Fibroblast of lung (primary cell): ENCODE data around the gene CBR3.

Experiments used
- EZH2 ChIP-seq: IDR thresholded peaks from 2 replicates; pipeline ENCODE4 v1.5.1; 2012; ENCODE audit warnings: low read length, control low read depth, mild to moderate bottlenecking; ENCODE audit errors: missing control alignments
- TF ChIP-seq, protein P1 (sequence below), 2 donors: IDR thresholded peaks in 1 of 2; conservative IDR thresholded peaks in 1 of 2; 1 replicate in 1 of 2; 2 replicates in 1 of 2; pipeline ENCODE4 v1.5.1; 2011 to 2012; ENCODE audit warnings: low read length in 2 of 2, control low read depth in 1 of 2, inconsistent platforms in 1 of 2, low read depth in 1 of 2, mild to moderate bottlenecking in 1 of 2

GRCh38 chr21:36129219-36129618, 5.7 kb upstream of the CBR3 start:
- TF ChIP-seq, protein P1, sequence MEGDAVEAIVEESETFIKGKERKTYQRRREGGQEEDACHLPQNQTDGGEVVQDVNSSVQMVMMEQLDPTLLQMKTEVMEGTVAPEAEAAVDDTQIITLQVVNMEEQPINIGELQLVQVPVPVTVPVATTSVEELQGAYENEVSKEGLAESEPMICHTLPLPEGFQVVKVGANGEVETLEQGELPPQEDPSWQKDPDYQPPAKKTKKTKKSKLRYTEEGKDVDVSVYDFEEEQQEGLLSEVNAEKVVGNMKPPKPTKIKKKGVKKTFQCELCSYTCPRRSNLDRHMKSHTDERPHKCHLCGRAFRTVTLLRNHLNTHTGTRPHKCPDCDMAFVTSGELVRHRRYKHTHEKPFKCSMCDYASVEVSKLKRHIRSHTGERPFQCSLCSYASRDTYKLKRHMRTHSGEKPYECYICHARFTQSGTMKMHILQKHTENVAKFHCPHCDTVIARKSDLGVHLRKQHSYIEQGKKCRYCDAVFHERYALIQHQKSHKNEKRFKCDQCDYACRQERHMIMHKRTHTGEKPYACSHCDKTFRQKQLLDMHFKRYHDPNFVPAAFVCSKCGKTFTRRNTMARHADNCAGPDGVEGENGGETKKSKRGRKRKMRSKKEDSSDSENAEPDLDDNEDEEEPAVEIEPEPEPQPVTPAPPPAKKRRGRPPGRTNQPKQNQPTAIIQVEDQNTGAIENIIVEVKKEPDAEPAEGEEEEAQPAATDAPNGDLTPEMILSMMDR (conservative IDR thresholded peaks at IDR 0.05 in 1 of 2, IDR thresholded peaks at IDR 0.05 in 1 of 2; ENCODE audit: low read depth in 1 of 2, low read length in 2 of 2): no peak
- TF ChIP-seq EZH2: no peak
